Fibroblast of lung (primary cell): Measurements from ENCODE around the gene HYAL1. TPM values are rescaled to one million over a fixed set of nuclear protein-coding genes. Genes with fewer than 3 reads are reported as not detected.

Experiments used
- DNase-seq, 2 donors: peaks; one replicate each; pipeline versions ENCODE4 v3.0.0 to v3.0.0-alpha.2; 2010; ENCODE audit warnings: low read depth in 2 of 2
- H2AFZ ChIP-seq: 2 replicates; pipeline ENCODE4 v1.5.1; 2012; ENCODE audit warnings: low read length, control low read depth, inconsistent platforms
- H3K27ac ChIP-seq: 2 replicates; pipeline ENCODE4 v1.5.1; 2011; ENCODE audit warnings: low read length, control low read depth; ENCODE audit not compliant: insufficient read depth
- H3K27me3 ChIP-seq: 2 replicates; pipeline ENCODE4 v1.5.1; 2011; ENCODE audit warnings: mild to moderate bottlenecking, low read length; ENCODE audit not compliant: control insufficient read depth, insufficient read depth
- H3K36me3 ChIP-seq: 2 replicates; pipeline ENCODE4 v1.5.1; 2011; ENCODE audit warnings: low read length; ENCODE audit not compliant: control insufficient read depth, insufficient read depth
- H3K4me1 ChIP-seq: 2 replicates; pipeline ENCODE4 v1.5.1; 2011; ENCODE audit warnings: low read length; ENCODE audit not compliant: control insufficient read depth, insufficient read depth; ENCODE audit errors: extremely low read depth
- H3K4me2 ChIP-seq: 2 replicates; pipeline ENCODE4 v1.5.1; 2011; ENCODE audit warnings: low read length, control low read depth; ENCODE audit not compliant: insufficient read depth; ENCODE audit errors: extremely low read depth
- H3K4me3 ChIP-seq, 4 experiments: fragments of 200-600 bp in 1 of 4; sonication (generic) in 1 of 4; replicated peaks in 1 of 4; 2 replicates each; pipeline ENCODE4 v1.5.1; 2011 to 2016; ENCODE audit warnings: low read length in 4 of 4, low read depth in 3 of 4, mild to moderate bottlenecking in 3 of 4, control low read depth in 2 of 4, inconsistent platforms in 1 of 4, mixed read lengths in 1 of 4; ENCODE audit not compliant: insufficient read depth in 1 of 4; ENCODE audit errors: control extremely low read depth in 1 of 4
- H3K79me2 ChIP-seq: 2 replicates; pipeline ENCODE4 v1.5.1; 2012; ENCODE audit warnings: mild to moderate bottlenecking, low read length, inconsistent platforms; ENCODE audit not compliant: control insufficient read depth, insufficient read depth
- H3K9ac ChIP-seq: 2 replicates; pipeline ENCODE4 v1.5.1; 2011; ENCODE audit warnings: mild to moderate bottlenecking, low read length, control low read depth; ENCODE audit not compliant: insufficient read depth
- H3K9me3 ChIP-seq: 2 replicates; pipeline ENCODE4 v1.5.1; 2012; ENCODE audit warnings: low read depth, low read length; ENCODE audit not compliant: control insufficient read depth, insufficient read depth
- H4K20me1 ChIP-seq: 2 replicates; pipeline ENCODE4 v1.5.1; 2011; ENCODE audit warnings: low read length; ENCODE audit not compliant: control insufficient read depth, insufficient read depth; ENCODE audit errors: extremely low read depth
- EZH2 ChIP-seq: IDR thresholded peaks from 2 replicates; pipeline ENCODE4 v1.5.1; 2012; ENCODE audit warnings: low read length, control low read depth, mild to moderate bottlenecking; ENCODE audit errors: missing control alignments
- polyA plus RNA-seq, 2 donors: library from polyadenylated mRNA; depleted of rRNA in 1 of 2; stranded (reverse) in 1 of 2; unstranded in 1 of 2; fragments of >200 nt; gene quantifications; 2 replicates each; pipeline ENCODE4 v1.2.1, GENCODE V29; 2011 to 2012; ENCODE audit warnings: missing spikeins in 1 of 2
- total RNA-seq: library from RNA; depleted of rRNA; stranded (reverse); fragments of >200 nt; gene quantifications from 2 replicates; pipeline ENCODE4 v1.2.1, GENCODE V29; 2014
- TF ChIP-seq, protein P1 (sequence below), 2 donors: IDR thresholded peaks in 1 of 2; conservative IDR thresholded peaks in 1 of 2; 1 replicate in 1 of 2; 2 replicates in 1 of 2; pipeline ENCODE4 v1.5.1; 2011 to 2012; ENCODE audit warnings: low read length in 2 of 2, control low read depth in 1 of 2, inconsistent platforms in 1 of 2, low read depth in 1 of 2, mild to moderate bottlenecking in 1 of 2

Gene HYAL1
- total and polyA plus RNA-seq, 2 donors (not counting 1 experiment from before 2014, with no cell fraction given), result 1.3 to 2.5 TPM

DNA sequence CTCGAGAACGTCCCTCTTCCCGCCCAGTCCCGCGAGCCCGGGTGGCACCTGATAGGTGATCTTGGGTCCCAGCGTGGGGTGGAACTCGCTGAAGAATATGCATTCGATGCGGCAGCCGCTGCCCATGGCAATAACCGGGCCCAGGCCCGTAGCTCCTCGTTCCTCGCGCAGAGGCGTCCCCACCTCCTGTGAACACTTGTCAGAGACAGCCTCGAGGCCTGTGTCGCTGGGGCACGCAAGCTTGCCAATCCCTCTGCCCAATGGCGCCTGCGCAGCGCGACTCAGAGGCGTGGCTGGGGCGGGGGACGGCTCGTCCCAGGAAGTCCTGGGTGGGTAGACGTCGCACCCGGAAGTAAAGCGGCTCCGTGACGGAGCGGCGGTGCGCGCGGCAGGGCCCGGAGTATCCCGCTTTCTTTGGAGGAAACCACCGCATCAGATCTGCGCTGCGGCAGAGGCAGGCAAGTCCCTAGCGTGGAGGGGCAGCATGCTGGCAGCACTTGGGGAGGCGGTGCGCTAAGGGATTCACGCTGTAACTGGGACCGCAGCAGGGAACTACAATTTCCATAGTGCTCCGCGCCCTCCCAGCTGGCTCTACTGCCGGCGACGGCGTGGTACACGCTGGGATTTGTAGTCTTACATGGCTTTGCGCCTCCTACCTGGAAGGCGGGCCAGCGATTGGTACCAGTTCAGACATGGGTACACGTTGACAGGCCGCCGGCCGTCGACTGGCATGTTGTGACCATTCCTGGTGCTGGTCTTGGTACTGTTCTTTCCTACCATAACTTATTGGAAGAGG lies 47.4 kb upstream of the HYAL1 start, which contains the start of the genes CYB561D2 and NPRL2:
Gene CYB561D2 (plus strand): TSS at position 336 of the 796 bp plus-strand sequence. CDS start 572 bp downstream, outside the sequence.
Gene NPRL2 (minus strand): TSS at position 249 of the 796 bp plus-strand sequence. CDS start 123 bp downstream, at position 126.
- H3K27me3 ChIP-seq, result no peaks in the 10 kb centered on the region
- no peaks in the 10 kb centered on the region for H4K20me1 ChIP-seq
- peaks cover 10% of the 10 kb centered on the region for H3K4me1 ChIP-seq
- H3K27ac ChIP-seq, result peak within 1 kb of the TSS; percentile 75
- H3K9ac ChIP-seq, result peak within 1 kb of the TSS; percentile 61
- H3K4me3 ChIP-seq, result peak within 1 kb of the TSS; percentile 72 to 87 (median 74)
- no peaks in the 10 kb centered on the region for H3K9me3 ChIP-seq
- TF ChIP-seq, protein P1, sequence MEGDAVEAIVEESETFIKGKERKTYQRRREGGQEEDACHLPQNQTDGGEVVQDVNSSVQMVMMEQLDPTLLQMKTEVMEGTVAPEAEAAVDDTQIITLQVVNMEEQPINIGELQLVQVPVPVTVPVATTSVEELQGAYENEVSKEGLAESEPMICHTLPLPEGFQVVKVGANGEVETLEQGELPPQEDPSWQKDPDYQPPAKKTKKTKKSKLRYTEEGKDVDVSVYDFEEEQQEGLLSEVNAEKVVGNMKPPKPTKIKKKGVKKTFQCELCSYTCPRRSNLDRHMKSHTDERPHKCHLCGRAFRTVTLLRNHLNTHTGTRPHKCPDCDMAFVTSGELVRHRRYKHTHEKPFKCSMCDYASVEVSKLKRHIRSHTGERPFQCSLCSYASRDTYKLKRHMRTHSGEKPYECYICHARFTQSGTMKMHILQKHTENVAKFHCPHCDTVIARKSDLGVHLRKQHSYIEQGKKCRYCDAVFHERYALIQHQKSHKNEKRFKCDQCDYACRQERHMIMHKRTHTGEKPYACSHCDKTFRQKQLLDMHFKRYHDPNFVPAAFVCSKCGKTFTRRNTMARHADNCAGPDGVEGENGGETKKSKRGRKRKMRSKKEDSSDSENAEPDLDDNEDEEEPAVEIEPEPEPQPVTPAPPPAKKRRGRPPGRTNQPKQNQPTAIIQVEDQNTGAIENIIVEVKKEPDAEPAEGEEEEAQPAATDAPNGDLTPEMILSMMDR (conservative IDR thresholded peaks at IDR 0.05 in 1 of 2, IDR thresholded peaks at IDR 0.05 in 1 of 2; ENCODE audit: low read depth in 1 of 2, low read length in 2 of 2), result no peak
- no peak for TF ChIP-seq EZH2
- H3K79me2 ChIP-seq, result peaks cover 24% of the 10 kb centered on the region
- H3K36me3 ChIP-seq, result peaks cover 19% of the 10 kb centered on the region
- H3K4me2 ChIP-seq, result peak within 1 kb of the TSS; percentile 95
- peak within 1 kb of the TSS; percentile 80 for H2AFZ ChIP-seq
- DNase-seq, result peak; percentile 90 to 92

DNA sequence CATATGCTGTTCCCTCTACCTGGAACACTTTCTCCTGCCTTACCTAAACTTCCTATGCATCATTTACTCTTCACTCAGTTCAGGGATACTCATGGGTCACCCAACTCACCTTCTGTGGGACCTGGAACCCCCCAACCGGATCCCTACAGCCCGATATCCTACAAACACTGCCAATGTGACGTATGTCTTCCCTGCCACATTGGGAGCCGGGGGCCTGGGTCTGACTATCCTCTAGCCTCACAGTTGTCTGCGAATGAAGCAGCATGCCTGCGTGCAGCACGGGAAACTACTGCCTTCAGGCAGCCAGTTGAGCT lies 46.8 kb upstream of the HYAL1 start:
- peak overlapping the region; percentile 72 to 87 (median 74) for H3K4me3 ChIP-seq
- peak overlapping the region; percentile 75 for H3K27ac ChIP-seq
- no peak for TF ChIP-seq EZH2
- TF ChIP-seq, protein P1 (conservative IDR thresholded peaks at IDR 0.05 in 1 of 2, IDR thresholded peaks at IDR 0.05 in 1 of 2; ENCODE audit: low read depth in 1 of 2, low read length in 2 of 2), result no peak
- no peak for DNase-seq
- H3K9ac ChIP-seq, result peak overlapping the region; percentile 61
- H4K20me1 ChIP-seq, result no peaks in the 10 kb centered on the region
- peak overlapping the region; percentile 80 for H2AFZ ChIP-seq
- H3K4me1 ChIP-seq, result peaks cover 11% of the 10 kb centered on the region
- peaks cover 19% of the 10 kb centered on the region for H3K79me2 ChIP-seq
- no peaks in the 10 kb centered on the region for H3K27me3 ChIP-seq
- no peaks in the 10 kb centered on the region for H3K9me3 ChIP-seq
- peaks cover 17% of the 10 kb centered on the region for H3K36me3 ChIP-seq
- peak overlapping the region; percentile 95 for H3K4me2 ChIP-seq

DNA sequence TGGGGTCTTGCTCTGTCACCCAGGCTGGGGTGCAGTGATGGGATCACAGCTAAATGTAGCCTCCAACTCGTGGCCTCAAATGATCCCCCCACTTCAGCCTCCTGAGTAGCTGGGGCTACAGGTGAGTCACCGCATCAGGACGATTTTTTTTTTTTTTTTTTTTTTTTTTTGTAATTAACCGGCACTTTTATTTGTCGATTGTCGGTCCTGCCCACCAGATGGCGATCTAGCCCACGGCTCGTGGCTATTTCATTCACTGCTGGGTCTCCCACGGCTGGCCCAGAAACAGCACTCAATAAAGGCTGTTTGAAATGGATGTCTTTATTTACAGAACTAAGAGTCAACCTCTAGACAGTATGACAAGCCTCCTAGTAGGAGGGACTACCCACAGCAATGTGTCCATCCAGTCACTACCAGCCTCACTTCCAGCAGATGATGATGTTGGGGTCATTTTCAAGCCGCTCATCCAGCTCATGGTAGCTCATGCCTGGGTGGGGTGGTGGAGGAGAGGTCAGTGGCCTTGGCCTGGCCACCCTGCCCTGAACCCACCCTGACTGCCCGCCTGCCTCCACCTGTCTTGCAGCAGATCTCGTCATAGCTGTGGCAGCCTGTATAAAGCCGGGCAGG lies 43.9 kb upstream of the HYAL1 start:
- Histone ChIP-seq H3K27ac (no peak overlapping the region), H4K20me1 (no peaks in the 10 kb centered on the region), H3K79me2 (peaks cover 12% of the 10 kb centered on the region), H3K36me3 (no peaks in the 10 kb centered on the region), H3K27me3 (no peaks in the 10 kb centered on the region), H3K9me3 (no peaks in the 10 kb centered on the region), H3K4me2 (no peak overlapping the region), H3K4me3 (no peak overlapping the region), H2AFZ (no peak overlapping the region), H3K4me1 (peaks cover 11% of the 10 kb centered on the region), H3K9ac (no peak overlapping the region)
- DNase-seq, result peak; percentile 57 to 65
- TF ChIP-seq EZH2, result no peak
- TF ChIP-seq, protein P1 (conservative IDR thresholded peaks at IDR 0.05 in 1 of 2, IDR thresholded peaks at IDR 0.05 in 1 of 2; ENCODE audit: low read depth in 1 of 2, low read length in 2 of 2), result peak; percentile 54 to 64
